Thyroid gland (tissue), 4 donors: ENCODE measurements around the gene CRISPLD2.

ENCODE experiments used
- CTCF ChIP-seq, 6 experiments: fragments of 200-600 bp in 3 of 6; fragments of 450-650 bp in 3 of 6; sonication (generic) in 3 of 6; IDR thresholded peaks; one replicate each; pipeline ENCODE4 v1.5.1; 2016 to 2019; ENCODE audit warnings: antibody characterized with exemption in 6 of 6, mild to moderate bottlenecking in 2 of 6, inconsistent platforms in 1 of 6, moderate library complexity in 1 of 6
- POLR2A ChIP-seq, 2 donors: fragments of 450-650 bp; IDR thresholded peaks; one replicate each; pipeline ENCODE4 v1.6.1; 2017; ENCODE audit warnings: antibody characterized with exemption in 2 of 2, mild to moderate bottlenecking in 2 of 2, moderate library complexity in 1 of 2

DNA sequence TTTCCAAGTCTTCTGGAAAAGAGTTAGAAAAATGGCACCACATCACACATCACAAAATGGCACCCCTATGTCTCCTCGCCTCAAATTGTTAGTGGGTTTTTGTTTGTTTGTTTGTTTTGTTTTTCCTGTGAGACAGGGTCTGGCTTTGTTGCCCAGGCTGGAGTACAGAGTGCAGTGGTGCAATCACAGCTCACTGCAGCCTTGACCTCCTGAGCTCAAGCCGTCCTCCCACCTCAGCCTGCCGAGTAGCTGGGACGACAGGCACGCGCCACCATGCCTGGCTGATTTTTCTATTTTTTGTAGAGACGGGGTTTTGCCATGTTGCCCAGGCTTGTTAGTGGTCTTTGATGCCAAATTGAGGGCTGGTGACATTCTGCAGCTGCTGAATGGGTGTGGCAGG is 3.8 kb upstream of the CRISPLD2 start:
- TF ChIP-seq CTCF (IDR thresholded peaks at IDR 0.05) (no peak), POLR2A (IDR thresholded peaks at IDR 0.05) (no peak)
